ENCODE measurements around the gene KCNH6.

Gene KCNH6

DNA sequence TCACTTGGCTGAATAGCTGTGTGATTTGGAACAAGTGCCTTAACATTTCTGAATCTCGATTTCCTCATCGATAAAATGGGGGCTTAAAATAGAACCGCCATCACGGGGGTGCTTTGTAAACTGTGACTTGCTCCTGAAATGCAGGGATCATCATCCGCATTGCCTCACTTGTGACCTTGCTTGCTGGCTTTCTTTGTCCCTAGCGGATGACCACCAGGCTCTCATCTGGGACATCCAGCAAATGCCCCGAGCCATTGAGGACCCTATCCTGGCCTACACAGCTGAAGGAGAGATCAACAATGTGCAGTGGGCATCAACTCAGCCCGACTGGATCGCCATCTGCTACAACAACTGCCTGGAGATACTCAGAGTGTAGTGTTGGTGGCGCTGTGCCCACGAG lies 65.6 kb downstream of the KCNH6 start:
- no peaks in the 10 kb centered on the region for H3K27me3 ChIP-seq (ENCODE audit: insufficient read depth, low read length, poor library complexity, severe bottlenecking)
- peaks cover 81% of the 10 kb centered on the region; the same call in 1 of the 2 replicates for H3K36me3 ChIP-seq (ENCODE audit: insufficient read depth, low read length)
- H3K9ac ChIP-seq (ENCODE audit: low read depth, low read length, poor library complexity, severe bottlenecking): no peak overlapping the region
- H3F3A ChIP-seq (ENCODE audit: low read depth): no peaks in the 10 kb centered on the region
- H3K4me1 ChIP-seq (ENCODE audit: insufficient read depth, low read length, poor library complexity, severe bottlenecking): no peaks in the 10 kb centered on the region
- no peaks in the 10 kb centered on the region for H3K9me2 ChIP-seq (replicated peaks; ENCODE audit: low read depth, low read length)
- H3K4me2 ChIP-seq (ENCODE audit: low read depth, low read length, poor library complexity, severe bottlenecking): no peak overlapping the region
- TF ChIP-seq, protein P1, sequence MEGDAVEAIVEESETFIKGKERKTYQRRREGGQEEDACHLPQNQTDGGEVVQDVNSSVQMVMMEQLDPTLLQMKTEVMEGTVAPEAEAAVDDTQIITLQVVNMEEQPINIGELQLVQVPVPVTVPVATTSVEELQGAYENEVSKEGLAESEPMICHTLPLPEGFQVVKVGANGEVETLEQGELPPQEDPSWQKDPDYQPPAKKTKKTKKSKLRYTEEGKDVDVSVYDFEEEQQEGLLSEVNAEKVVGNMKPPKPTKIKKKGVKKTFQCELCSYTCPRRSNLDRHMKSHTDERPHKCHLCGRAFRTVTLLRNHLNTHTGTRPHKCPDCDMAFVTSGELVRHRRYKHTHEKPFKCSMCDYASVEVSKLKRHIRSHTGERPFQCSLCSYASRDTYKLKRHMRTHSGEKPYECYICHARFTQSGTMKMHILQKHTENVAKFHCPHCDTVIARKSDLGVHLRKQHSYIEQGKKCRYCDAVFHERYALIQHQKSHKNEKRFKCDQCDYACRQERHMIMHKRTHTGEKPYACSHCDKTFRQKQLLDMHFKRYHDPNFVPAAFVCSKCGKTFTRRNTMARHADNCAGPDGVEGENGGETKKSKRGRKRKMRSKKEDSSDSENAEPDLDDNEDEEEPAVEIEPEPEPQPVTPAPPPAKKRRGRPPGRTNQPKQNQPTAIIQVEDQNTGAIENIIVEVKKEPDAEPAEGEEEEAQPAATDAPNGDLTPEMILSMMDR (conservative IDR thresholded peaks at IDR 0.05; ENCODE audit: low read length): no peak; the same call in 1 of the 2 replicates
- H2AFZ ChIP-seq (ENCODE audit: low read length): no peak overlapping the region
- no peaks in the 10 kb centered on the region for H3K79me2 ChIP-seq (ENCODE audit: insufficient read depth, low read length)
- H3K4me3 ChIP-seq (ENCODE audit: low read length, poor library complexity, severe bottlenecking): no peak overlapping the region
- H3K9me3 ChIP-seq (ENCODE audit: insufficient read depth, low read depth, low read length): no peaks in the 10 kb centered on the region
- H4K20me1 ChIP-seq (ENCODE audit: insufficient read depth, low read length, poor library complexity, severe bottlenecking): no peaks in the 10 kb centered on the region

DNA sequence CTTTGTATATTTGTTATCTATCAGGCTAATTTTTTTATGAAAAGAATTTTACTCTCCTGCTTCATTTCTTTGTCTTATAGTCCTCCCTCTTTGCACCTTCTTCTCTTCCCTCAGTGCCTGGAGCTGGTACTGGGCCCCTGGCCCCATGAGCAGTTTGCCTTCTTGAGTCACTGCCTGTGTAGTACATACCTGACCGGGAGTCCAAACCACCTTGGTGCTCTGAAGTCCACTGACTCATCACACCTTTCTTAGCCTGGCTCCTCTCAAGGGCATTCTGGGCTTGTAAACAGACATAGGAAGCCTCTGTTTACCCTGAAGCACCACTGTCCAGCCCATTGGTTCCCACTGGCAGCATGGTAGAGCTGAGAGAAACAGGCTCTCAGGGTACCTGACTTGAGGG lies 66.5 kb downstream of the KCNH6 start:
- Histone ChIP-seq H2AFZ (ENCODE audit: low read length) (no peak overlapping the region), H3K4me2 (ENCODE audit: low read depth, low read length, poor library complexity, severe bottlenecking) (no peak overlapping the region), H3K4me1 (ENCODE audit: insufficient read depth, low read length, poor library complexity, severe bottlenecking) (no peaks in the 10 kb centered on the region), H3K27me3 (ENCODE audit: insufficient read depth, low read length, poor library complexity, severe bottlenecking) (no peaks in the 10 kb centered on the region), H4K20me1 (ENCODE audit: insufficient read depth, low read length, poor library complexity, severe bottlenecking) (no peaks in the 10 kb centered on the region), H3K9me3 (ENCODE audit: insufficient read depth, low read depth, low read length) (no peaks in the 10 kb centered on the region), H3F3A (ENCODE audit: low read depth) (no peaks in the 10 kb centered on the region), H3K9me2 (replicated peaks; ENCODE audit: low read depth, low read length) (no peaks in the 10 kb centered on the region), H3K36me3 (ENCODE audit: insufficient read depth, low read length) (peaks cover 75% of the 10 kb centered on the region; the same call in 1 of the 2 replicates), H3K79me2 (ENCODE audit: insufficient read depth, low read length) (no peaks in the 10 kb centered on the region), H3K4me3 (ENCODE audit: low read length, poor library complexity, severe bottlenecking) (no peak overlapping the region), H3K9ac (ENCODE audit: low read depth, low read length, poor library complexity, severe bottlenecking) (no peak overlapping the region)
- no peak for TF ChIP-seq EZH2phosphoT487 (IDR thresholded peaks at IDR 0.05; ENCODE audit: borderline replicate concordance)
- TF ChIP-seq, protein P1 (conservative IDR thresholded peaks at IDR 0.05; ENCODE audit: low read length): no peak

DNA sequence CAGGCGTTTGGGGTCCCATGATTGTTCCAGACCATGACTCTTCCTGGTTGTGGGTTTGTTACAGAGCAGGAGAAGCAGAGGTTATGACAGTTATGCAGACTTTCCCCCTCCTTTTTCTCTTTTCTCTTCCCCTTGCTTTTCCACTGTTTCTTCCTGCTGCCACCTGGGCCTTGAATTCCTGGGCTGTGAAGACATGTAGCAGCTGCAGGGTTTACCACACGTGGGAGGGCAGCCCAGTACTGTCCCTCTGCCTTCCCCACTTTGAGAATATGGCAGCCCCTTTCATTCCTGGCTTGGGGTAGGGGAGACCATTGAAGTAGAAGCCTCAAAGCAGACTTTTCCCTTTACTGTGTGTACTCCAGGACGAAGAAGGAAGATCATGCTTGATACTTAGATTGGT lies 69.6 kb downstream of the KCNH6 start:
- no peaks in the 10 kb centered on the region for H3K9me2 ChIP-seq (replicated peaks; ENCODE audit: low read depth, low read length)
- no peaks in the 10 kb centered on the region for H3K79me2 ChIP-seq (ENCODE audit: insufficient read depth, low read length)
- H3K4me3 ChIP-seq (ENCODE audit: low read length, poor library complexity, severe bottlenecking): no peak overlapping the region
- H4K20me1 ChIP-seq (ENCODE audit: insufficient read depth, low read length, poor library complexity, severe bottlenecking): no peaks in the 10 kb centered on the region
- H3K36me3 ChIP-seq (ENCODE audit: insufficient read depth, low read length): peaks cover 53% of the 10 kb centered on the region; the same call in 1 of the 2 replicates
- no peaks in the 10 kb centered on the region for H3K27me3 ChIP-seq (ENCODE audit: insufficient read depth, low read length, poor library complexity, severe bottlenecking)
- H3K4me2 ChIP-seq (ENCODE audit: low read depth, low read length, poor library complexity, severe bottlenecking): no peak overlapping the region
- H3F3A ChIP-seq (ENCODE audit: low read depth): peaks cover 4% of the 10 kb centered on the region; the same call in 1 of the 2 replicates
- H3K9ac ChIP-seq (ENCODE audit: low read depth, low read length, poor library complexity, severe bottlenecking): no peak overlapping the region
- no peak overlapping the region for H2AFZ ChIP-seq (ENCODE audit: low read length)
- no peaks in the 10 kb centered on the region for H3K9me3 ChIP-seq (ENCODE audit: insufficient read depth, low read depth, low read length)
- no peak for TF ChIP-seq EZH2phosphoT487 (IDR thresholded peaks at IDR 0.05; ENCODE audit: borderline replicate concordance)
- TF ChIP-seq, protein P1 (conservative IDR thresholded peaks at IDR 0.05; ENCODE audit: low read length): no peak
- H3K4me1 ChIP-seq (ENCODE audit: insufficient read depth, low read length, poor library complexity, severe bottlenecking): peaks cover 3% of the 10 kb centered on the region

Data from Loucy (cell line).